Ramos (cell line): Measurements from ENCODE around the gene TGFBR1.

ENCODE experiments used
- in situ Hi-C: fragments of 300-500 bp; cut with MboI; formaldehyde crosslinking; loops from one replicate; pipeline ENCODE4 v1.14.3; 2022; ENCODE audit warnings: low sequenced_read_pairs; ENCODE audit not compliant: unreplicated experiment

TGFBR1 gene

DNA sequence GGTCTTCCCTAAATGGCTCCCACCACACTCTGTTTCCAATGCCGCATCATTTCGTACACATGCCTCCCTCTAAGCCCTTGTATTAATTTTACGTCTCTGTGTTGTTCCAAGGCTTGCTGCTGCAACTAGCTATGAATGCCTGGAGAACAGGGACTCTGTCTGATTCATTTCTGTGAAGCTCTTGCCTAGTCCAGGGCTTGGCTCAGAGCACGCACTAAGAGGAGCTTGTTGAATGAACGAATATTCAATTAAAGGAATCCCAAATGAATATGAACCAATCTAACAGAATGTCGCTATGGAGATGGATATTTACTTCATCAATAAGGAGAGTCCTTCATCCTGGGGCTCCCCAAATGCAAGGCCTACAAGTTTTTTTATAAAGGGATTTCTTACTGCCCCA lies 55.3 kb downstream of the TGFBR1 start:
- in situ Hi-C loops, result no loop called here

DNA sequence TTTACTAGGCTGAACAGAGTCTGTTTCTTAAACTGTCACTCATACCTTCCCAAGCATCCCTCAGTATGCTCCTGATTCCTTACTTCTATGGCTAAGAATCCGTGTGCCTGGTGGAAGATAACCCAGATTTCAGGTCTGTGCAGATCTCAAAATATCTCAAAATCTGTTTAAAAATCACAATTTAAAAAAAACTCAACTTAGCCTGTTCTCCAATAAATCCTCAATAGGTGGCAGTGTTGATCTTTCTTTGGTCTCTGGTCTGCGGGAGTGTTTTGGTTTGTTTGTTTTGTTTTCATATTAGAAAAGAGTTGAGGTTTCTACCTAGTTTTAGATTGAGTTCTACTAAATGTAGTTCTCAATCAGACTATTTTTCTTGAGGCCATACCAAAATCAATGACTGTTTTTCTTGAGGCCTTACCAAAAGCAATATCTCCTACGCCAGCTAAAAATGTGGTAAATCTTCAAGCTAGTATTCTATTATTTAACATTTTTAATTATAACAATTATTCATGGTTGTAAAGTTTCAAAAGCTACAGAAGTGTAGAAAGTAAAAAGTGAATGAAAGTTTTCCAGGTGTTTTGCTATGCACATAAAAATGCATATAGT lies 57.9 kb downstream of the TGFBR1 start:
- in situ Hi-C loops, result no loop called here

DNA sequence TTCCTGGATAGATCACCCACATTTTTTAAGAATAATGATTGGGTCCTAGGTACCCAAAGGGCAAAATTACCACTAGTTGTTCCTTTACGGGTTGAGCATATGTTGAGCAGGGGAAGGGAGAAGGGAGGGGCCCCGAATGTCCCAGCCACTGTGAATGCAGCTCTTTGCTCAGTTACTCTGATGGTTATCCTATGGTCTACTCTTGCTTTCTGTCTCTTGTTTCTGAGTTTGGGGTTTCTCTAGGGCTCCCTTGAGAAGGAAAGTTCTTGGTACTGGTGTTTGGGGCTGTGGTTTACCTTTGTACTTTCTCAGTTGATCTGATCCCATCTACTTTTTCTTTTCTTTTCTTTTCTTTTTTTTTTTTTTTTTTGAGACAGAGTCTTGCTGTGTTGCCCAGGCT lies 61.2 kb downstream of the TGFBR1 start:
- in situ Hi-C loops, result no loop called here

DNA sequence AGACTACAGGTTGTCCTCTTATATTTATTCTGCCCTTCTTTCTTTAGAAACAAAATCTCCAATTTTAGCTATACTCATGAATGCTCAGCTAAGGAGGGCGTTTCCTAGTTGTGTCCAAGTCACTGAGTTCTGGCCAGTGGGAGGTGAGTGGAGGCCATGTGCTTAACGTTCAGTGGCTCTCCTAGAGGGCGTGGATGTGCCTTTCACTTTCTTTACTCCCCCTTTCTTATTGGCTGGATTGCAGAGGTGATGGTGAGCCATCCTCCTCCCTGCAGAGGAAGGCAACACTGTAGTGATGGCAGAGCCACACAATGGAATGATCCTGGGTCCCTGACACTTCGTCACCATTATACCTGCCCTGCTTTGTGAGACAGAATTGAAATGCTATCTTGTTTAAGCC lies 62.2 kb downstream of the TGFBR1 start:
- in situ Hi-C loops, result no loop called here

DNA sequence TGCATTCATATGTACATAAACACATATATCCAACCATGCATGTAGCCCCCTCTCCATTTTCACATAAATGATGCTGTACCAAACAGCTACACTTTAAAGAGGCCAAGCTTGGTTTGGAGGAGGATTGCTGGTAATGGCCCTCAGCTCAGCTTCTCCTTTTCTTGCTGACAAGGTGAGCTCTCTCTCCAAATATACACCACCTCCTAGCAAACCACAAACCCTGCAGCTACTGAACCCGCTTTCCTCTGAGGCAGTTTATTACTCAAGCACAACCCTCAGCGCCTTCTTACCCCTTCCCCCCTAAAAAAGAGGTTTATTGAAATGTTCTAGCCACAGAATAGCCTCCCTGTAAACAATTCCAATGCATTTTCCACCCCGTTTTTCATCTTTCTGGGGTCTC lies 62.8 kb downstream of the TGFBR1 start:
- in situ Hi-C loops, result no loop called here

DNA sequence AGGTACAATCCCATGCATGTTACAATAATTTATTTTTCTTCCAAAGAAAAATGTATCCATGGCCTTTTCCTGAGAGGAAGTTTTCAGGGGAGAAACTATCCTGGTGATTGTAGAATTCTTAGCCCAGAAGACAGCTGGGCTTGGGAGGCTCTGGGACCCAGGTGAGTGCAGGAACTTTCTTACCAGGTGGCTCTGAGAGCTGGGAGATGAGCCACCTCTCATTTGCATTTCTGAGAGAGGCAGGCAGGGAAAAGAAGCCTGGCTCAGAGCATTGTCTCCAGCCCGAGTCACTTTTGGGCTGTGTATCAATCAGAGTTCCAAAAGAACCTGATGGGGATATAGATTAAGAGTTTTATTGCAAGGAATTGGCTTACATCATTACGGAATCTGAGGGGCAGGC lies 64.2 kb downstream of the TGFBR1 start:
- in situ Hi-C loops, result no loop called here

DNA sequence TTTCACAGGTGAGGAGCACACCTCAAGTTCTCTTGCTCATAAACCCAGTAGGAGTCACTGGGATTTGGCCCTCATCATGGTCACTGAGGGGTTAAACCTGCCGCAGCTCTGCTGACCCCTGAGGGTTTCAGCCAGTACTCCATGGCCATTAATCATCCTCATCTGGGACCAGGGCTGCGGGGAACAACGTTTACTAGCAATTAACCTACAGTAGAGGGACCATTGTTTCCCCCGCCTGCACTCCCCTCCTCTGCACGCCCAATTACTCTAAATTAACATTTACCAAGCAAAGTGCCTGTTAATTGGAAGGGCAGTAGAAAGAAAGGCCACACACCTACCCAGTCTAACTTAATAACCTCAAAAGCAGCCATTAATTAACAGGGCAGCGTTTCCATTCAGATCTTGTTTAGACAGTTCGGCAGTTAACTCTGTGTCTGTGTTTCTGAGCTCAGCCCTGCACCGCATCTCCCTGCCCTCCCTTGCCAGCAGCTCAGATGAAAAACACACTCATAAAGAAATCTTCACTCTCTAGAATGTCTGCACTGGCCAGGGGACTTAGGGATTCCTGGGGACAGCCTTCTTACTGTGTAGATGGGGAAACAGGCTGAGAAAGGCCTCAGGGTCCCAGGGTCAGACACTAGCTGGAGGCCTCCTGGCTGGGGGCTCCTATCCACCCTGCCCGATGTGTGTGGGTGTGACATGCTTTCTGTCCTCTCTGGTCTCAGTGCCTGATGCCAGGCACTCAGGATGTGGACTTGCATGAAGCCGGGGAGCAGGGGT lies 65.3 kb downstream of the TGFBR1 start:
- in situ Hi-C loops, result no loop called here

DNA sequence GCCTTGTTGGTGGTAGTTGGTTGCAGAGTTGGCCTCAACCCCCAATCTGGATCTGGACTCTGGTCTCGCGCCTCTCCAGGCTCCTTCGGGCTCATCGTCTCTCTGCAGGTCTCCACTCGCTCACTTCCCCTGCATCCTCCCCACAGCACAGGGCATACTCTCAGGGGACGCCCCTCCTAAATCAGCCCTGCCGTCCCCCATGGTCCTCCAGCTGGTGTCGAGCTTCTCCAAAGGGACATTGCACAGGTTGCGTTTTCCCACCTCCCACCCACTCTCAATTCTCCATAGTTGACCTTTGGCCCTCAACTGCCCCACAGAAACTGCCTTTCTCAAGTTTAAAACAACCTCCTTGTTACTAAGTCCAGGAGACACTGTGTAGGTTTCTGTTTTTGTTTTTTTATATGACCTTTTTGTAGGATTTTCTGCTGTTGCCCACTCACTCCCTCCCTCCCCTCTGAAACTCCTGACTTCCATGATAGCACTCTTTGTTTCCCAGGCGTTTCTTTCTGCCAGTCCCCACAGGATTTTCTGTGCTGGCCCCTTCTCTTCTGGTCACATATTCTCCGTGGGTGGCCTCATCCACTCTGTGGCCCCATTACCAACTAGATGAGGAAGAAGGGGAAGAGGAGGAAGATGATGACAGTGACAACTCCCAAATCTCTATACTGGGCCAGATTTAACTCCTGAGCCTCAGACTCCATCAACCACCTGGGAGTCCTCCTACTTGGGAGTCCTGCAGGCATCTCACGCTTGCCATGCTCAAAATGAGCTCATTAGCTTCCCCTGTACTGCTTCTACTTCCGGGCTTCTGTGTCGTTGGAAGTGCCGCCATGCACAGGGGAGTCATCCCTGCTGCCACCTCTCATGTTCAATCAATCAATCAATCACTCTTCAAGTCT lies 66.6 kb downstream of the TGFBR1 start:
- in situ Hi-C loops, result no loop called here

DNA sequence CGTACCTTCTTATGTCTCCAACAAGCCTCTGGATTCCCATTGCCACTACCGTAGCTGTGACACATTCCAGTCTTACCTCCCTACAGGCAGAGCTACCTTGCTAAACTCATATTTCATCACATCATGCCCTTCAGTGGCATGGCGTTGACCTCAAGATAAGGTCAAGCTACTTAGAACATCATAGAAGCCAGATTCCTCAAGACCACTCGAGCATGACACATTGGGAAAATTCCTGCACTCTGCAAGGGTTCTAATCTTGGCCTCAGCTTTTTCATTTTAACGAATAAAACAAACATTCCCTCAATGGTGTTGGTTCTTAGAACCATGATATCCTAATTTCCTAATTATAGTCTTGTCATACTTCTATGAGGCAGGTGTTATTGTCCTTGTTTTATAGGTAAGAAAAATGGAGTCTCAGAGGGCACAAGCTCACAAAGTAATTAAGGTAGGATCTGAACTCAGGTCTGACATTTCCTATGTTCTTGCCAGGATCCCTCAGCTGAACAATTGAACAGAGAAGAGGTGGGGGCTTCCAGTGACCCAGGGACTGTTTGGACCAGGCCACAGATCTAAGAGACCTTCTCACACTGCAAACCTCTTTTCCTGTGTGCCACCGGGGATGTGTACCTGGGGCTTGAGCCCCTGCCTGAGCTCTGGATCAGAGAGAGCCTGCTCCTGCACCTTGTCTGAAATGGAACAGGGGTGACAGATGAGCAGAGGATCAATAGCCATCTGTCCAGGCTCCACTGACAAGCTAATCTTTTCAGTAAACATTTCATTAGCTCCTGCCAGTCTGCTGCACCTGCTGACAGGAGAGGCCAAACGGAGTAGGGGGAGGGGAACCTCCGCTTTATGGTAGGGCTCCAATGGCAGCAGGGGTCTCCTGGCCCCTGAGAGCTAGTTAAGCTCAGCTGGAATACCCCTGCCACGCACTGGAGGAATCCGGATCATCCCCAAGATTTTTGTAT lies 67.5 kb downstream of the TGFBR1 start:
- in situ Hi-C loops, result no loop called here

DNA sequence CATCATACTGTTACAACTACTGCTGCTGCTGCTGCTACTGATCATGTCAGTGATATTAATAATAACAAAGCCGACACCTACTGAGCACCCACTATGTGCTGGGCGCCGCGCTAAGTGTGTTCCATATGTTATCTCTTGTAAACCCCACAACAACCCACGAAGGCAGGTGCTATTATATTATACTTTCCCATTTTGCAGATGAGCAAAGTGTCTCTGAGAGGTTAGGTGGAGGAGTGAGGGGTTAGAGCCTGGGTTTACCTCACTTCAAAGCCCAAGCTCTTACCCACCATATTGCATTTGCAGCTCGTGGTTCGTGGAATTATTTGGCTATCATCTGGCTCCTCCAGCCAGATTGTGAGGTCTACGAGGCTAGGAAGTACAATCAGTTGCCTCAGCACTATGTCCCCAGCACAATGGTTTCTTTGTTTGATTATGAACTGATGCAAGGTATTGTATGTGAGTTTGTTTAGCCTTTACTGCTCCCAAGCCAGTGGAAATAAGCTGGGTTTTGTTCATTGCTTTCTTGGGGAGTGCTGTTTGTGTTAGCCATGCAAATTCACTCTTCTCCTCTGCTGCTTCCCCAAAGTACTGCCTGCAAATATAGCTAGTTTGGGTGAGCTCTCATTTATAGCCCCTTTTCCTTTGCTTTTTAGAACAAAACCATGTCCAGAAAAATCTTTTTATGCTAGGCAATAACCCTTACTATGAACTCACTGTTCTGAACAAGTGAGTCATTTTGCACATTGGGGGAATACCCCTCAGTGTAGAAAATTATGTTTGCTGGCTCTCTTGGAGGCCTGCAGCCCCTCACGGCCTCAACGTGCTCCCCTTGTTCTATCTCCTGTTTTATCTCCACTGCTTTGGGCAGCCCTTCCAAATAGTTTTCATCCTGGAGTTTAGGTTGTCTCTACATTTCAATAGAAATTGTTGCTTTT lies 68.9 kb downstream of the TGFBR1 start:
- in situ Hi-C loops, result no loop called here

DNA sequence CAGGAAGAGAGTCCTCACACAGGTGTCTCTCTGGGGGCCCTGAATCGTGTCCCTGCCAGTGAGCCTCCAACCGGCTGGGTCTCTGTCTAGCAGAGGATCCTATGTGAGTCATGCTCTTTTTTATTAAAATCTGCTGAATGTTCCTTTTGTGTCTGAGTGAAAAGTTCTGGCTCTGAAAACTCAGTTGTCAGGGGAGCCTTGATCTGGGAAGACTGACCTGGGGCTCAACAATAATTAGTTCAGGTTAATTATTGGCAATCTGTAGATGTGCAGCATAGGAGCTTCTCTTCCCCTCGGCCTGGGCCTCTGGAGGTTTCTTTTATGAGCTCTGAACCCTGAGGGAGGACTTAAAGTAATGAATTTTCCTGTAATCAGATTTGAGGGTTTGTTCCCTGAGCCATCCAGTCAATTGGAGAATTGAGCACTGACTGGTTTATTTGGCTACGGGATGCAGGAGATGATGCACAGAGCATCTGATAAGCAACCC lies 71.7 kb downstream of the TGFBR1 start:
- in situ Hi-C loops, result loop anchor here (25.0 kb wide), 1 partner anchor 1411 kb away; the partner anchor contains the start of gene CAVIN4

DNA sequence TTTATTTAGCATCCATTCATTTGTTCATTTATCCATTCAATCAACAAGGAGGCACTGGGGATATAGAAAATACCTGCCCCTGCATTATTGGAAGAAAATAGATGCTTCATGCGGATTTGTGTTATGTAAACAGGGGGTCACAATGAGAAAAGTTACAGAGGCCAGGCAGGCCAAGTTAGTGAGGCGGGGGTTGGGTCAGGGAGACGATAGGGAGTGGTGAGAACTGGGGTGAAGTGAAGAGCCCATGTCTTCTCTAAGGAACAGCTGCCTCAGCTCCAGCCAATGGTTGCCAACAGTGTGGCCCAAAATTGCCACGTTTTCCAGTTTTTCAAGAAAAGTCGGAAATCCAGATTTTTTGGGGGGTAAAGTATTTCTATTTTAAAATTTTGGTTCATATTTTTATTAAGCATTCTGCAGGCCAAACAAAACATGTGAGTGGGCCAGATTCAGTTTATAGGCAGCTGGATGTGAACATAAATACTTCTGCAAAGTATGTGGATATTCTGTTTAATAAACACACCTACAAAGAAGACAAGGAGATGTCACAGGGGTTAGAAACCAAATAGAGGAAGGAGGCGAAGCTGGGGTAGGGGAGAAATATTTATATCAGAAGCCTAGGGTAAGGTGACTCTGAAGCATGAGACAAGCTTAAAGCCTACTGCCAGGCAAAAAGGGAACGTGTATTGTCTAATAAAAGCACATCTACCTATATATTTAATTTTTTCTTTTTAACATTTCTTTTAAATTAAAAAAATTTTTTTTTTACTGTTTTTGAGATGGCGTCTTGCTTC lies 72.9 kb downstream of the TGFBR1 start:
- in situ Hi-C loops, result loop anchor here (25.0 kb wide), 1 partner anchor 1410 kb away; the partner anchor contains the start of gene CAVIN4

DNA sequence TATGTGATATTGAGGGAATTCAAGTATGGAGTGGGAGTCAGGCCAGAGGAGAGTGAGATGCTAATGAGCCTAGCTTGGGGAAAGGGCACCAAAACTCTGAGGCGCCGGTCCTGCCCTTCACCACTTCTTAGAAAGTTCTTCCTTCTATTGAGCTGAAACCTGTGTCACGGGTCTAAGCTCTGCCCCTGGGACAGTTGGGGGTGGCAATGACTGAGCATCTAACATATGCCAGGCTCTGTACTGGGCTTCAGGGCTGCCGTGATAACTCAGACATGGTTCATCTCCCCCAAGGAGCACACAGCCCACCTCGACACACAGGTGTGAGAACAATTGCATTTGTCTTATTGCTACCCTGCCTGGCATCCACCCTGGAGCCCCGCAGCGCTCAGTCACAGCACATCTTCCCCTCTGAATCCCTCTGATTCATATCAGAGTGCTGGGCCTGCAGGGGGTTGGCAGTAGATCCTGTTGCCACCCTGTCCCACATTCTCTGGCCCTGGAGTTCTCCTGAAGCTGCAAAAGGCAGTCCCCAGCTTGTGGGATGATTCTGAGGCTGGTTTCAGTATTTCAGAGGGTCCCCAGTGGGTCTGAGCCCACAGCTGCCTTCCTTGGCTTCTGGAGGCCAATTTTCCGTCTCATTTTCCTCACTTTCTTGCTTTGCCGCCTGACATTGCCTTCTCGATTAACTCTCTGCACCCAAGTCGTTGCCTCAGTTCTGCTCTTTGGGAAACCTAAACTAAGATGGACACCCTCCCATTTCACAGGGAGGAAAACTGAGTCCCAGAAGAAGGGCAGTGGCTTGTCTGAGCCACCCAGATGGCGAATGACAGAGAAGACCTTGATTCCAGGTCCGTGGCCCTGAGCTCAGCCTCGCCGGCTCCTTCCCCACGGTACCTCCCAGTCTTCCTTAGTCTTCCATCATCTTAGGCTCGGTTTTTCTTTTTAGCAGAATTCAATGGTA lies 74.3 kb downstream of the TGFBR1 start:
- in situ Hi-C loops, result loop anchor here (25.0 kb wide), 1 partner anchor 1408 kb away; the partner anchor contains the start of gene CAVIN4

DNA sequence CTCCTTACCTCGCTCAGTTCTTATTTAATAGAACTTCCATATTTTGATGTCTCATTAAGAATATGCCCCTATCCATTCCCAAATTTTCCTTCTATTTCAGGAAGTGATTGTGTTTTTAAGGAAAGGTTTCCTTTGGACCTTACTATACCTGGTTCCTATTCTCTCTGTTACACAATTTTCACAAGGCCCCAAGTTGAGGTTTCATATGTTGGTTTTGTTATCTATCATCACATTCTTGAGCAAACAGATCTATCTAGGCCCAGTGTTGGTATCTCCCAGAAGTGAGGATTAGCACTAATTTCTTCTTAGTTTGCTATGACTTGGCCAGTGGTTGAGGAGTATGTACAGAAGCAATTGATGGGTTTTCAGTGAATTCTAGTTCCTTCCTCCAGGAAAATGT lies 75.3 kb downstream of the TGFBR1 start:
- in situ Hi-C loops, result loop anchor here (25.0 kb wide), 1 partner anchor 1407 kb away; the partner anchor contains the start of gene CAVIN4

DNA sequence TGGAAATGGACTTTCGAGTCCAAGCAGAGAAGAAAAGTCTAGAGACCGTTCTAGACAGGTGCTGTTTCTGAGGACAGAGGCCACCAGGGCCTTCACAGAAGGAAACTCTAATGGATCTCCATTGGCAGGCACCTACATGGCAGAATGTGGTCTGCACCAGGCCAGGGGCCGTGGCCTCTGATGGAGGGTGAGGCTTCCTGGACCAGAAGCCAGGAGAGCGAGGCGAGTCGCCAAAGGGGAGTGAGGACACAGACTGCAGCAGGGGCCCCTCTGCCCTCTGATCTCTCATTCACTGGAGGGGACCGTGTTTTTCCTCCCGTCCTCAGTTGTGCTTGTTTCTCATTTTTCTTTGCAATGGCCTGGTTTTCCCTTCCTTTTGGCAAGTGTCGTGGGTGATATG lies 75.7 kb downstream of the TGFBR1 start:
- in situ Hi-C loops, result loop anchor here (25.0 kb wide), 1 partner anchor 1407 kb away; the partner anchor contains the start of gene CAVIN4

DNA sequence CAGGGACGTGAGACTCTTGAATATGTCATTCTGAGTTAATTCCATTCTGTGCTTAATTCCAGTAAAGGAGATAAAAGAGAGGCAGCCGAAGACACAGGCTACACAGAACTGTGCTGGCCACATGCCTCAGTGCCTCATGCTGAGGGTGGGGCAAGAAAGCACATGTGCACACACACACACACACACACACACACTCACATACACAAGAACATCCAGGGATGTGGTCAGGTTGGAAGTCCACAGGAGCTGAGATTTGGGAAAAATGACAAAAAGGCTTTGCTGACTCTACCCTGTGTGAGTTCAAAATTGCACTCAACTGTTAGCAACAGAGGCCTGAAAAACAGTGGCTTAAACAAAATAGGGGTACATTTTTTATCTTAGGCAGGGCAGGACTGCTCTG lies 76.3 kb downstream of the TGFBR1 start:
- in situ Hi-C loops, result loop anchor here (25.0 kb wide), 1 partner anchor 1406 kb away; the partner anchor contains the start of gene CAVIN4
